ENCODE data around the gene KNDC1.

Gene KNDC1

GRCh38 chr10:133180192-133180964 is 20.4 kb downstream of the KNDC1 start:
- DNase-seq: no peak

- DNase-seq: no peak
Measured at GRCh38 chr10:133180965-133181639, 21.1 kb downstream of the KNDC1 start.

- DNase-seq: no peak
Measured at GRCh38 chr10:133182190-133182589, 22.2 kb downstream of the KNDC1 start.

GRCh38 chr10:133182791-133183645 is 23.0 kb downstream of the KNDC1 start:
- DNase-seq: no peak

- DNase-seq: no peak
Measured at GRCh38 chr10:133183646-133184378, 23.8 kb downstream of the KNDC1 start.

GRCh38 chr10:133184591-133185244 is 24.7 kb downstream of the KNDC1 start:
- DNase-seq: no peak

- no peak for DNase-seq
Measured at GRCh38 chr10:133185421-133185820, 25.4 kb downstream of the KNDC1 start.

- DNase-seq: no peak
Measured at GRCh38 chr10:133185916-133186315, 25.9 kb downstream of the KNDC1 start.

- DNase-seq: no peak
Measured at GRCh38 chr10:133186416-133187090, 26.5 kb downstream of the KNDC1 start.

GRCh38 chr10:133187091-133187905 is 27.3 kb downstream of the KNDC1 start:
- no peak for DNase-seq

GRCh38 chr10:133187906-133188681 is 28.1 kb downstream of the KNDC1 start:
- no peak for DNase-seq

GRCh38 chr10:133189256-133189655 is 29.2 kb downstream of the KNDC1 start:
- DNase-seq: no peak

- no peak for DNase-seq
Measured at GRCh38 chr10:133189726-133190125, 29.7 kb downstream of the KNDC1 start.

- DNase-seq: no peak
Measured at GRCh38 chr10:133190225-133190624, 30.2 kb downstream of the KNDC1 start.

GRCh38 chr10:133191651-133192050 is 31.6 kb downstream of the KNDC1 start:
- no peak for DNase-seq

- no peak for DNase-seq
Measured at GRCh38 chr10:133194151-133194550, 34.1 kb downstream of the KNDC1 start.

- no peak for DNase-seq
Measured at GRCh38 chr10:133195096-133195495, 35.1 kb downstream of the KNDC1 start.

- no peak for DNase-seq
Measured at GRCh38 chr10:133195611-133196010, 35.6 kb downstream of the KNDC1 start.

- no peak for DNase-seq
Measured at GRCh38 chr10:133196221-133196915, 36.3 kb downstream of the KNDC1 start.

All from NCI-H1105 (cell line).